SK-N-SH (cell line): ENCODE data around the gene GRAMD2B. TPM values are rescaled to one million over a fixed set of nuclear protein-coding genes. Genes with fewer than 3 reads are reported as not detected.

Source experiments
- CTCF ChIA-PET: fragments of 300-600, 350-600 bp; formaldehyde crosslinking; extraction: SDS; loops from one replicate; lab custom pipeline; 2021; lab: Yijun Ruan, JAX
- POLR2A ChIA-PET: fragments of 350-600 bp; sonication (Branson Sonifier 250); formaldehyde crosslinking; extraction: SDS; loops from one replicate; lab custom pipeline; 2020; ENCODE audit warnings: antibody characterized with exemption, inconsistent platforms; lab: Yijun Ruan, JAX
- DNase-seq: peaks from one replicate; pipeline ENCODE4 v3.0.0; 2012
- H2AFZ ChIP-seq: fragments of 200-600 bp; sonication (generic); 2 replicates; pipeline ENCODE4 v1.8.1; 2016; ENCODE audit warnings: antibody characterized with exemption, mild to moderate bottlenecking, low read depth
- H3F3A ChIP-seq: fragments of 200-600 bp; sonication (generic); replicated peaks from 2 replicates; pipeline ENCODE3; 2016; ENCODE audit warnings: antibody characterized with exemption, mild to moderate bottlenecking; ENCODE audit not compliant: insufficient read depth
- H3K27ac ChIP-seq, 2 experiments: fragments of 200-500 bp in 1 of 2; fragments of 200-600 bp in 1 of 2; sonication (Bioruptor generic) in 1 of 2; sonication (generic), shearing (Covaris generic) in 1 of 2; 2 replicates each; pipeline versions ENCODE4 v1.5.1 to v1.6.1; 2014 to 2016; ENCODE audit warnings: low read depth in 2 of 2, inconsistent platforms in 1 of 2, low read length in 1 of 2, mild to moderate bottlenecking in 1 of 2, mixed read lengths in 1 of 2
- H3K27me3 ChIP-seq: fragments of 200-600 bp; sonication (generic), shearing (Covaris generic); 2 replicates; pipeline ENCODE4 v1.6.1; 2016; ENCODE audit warnings: mixed run types; ENCODE audit not compliant: insufficient read depth
- H3K36me3 ChIP-seq, 2 experiments: fragments of 200-500 bp in 1 of 2; fragments of 200-600 bp in 1 of 2; sonication (Bioruptor generic) in 1 of 2; sonication (generic) in 1 of 2; replicated peaks in 1 of 2; 2 replicates each; pipeline versions ENCODE3 to v1.5.1; 2014 to 2016; ENCODE audit warnings: low read length in 1 of 2, mild to moderate bottlenecking in 1 of 2; ENCODE audit not compliant: insufficient read depth in 2 of 2, control insufficient read depth in 1 of 2
- H3K4me1 ChIP-seq, 2 experiments: fragments of 200-500 bp in 1 of 2; fragments of 200-600 bp in 1 of 2; sonication (Bioruptor generic) in 1 of 2; sonication (generic), shearing (Covaris generic) in 1 of 2; 2 replicates each; pipeline versions ENCODE4 v1.5.1 to v1.6.1; 2014 to 2016; ENCODE audit warnings: low read depth in 1 of 2, low read length in 1 of 2, mixed run types in 1 of 2; ENCODE audit not compliant: insufficient read depth in 2 of 2, control insufficient read depth in 1 of 2
- H3K4me2 ChIP-seq: fragments of 200-600 bp; sonication (generic), shearing (Covaris generic); 2 replicates; pipeline ENCODE4 v1.6.1; 2017; ENCODE audit warnings: mixed run types
- H3K4me3 ChIP-seq, 2 experiments: fragments of 200-500 bp in 1 of 2; fragments of 200-600 bp in 1 of 2; sonication (Bioruptor generic) in 1 of 2; sonication (generic), shearing (Covaris generic) in 1 of 2; 2 replicates each; pipeline versions ENCODE4 v1.5.1 to v1.8.1; 2014 to 2016; ENCODE audit warnings: low read depth in 2 of 2, inconsistent platforms in 1 of 2, low read length in 1 of 2, mild to moderate bottlenecking in 1 of 2, mixed read lengths in 1 of 2, moderate library complexity in 1 of 2
- H3K79me2 ChIP-seq: fragments of 200-600 bp; sonication (generic); 2 replicates; pipeline ENCODE4 v1.8.1; 2017; ENCODE audit warnings: mild to moderate bottlenecking; ENCODE audit not compliant: insufficient read depth
- H3K9ac ChIP-seq: fragments of 200-600 bp; sonication (generic); 2 replicates; pipeline ENCODE4 v1.6.1; 2017; ENCODE audit warnings: mixed run types
- H3K9me2 ChIP-seq: fragments of 200-600 bp; sonication (generic); 2 replicates; pipeline ENCODE4 v1.6.1; 2017; ENCODE audit warnings: mixed run types
- H3K9me3 ChIP-seq: fragments of 200-600 bp; sonication (generic); 2 replicates; pipeline ENCODE4 v1.6.1; 2017; ENCODE audit warnings: mixed run types, mild to moderate bottlenecking, moderate library complexity
- H4K20me1 ChIP-seq: fragments of 200-600 bp; sonication (generic); 2 replicates; pipeline ENCODE4 v1.6.1; 2017; ENCODE audit warnings: mild to moderate bottlenecking, mixed run types; ENCODE audit not compliant: insufficient read depth
- CHD2 ChIP-seq: fragments of 150-350 bp; IDR thresholded peaks from 2 replicates; pipeline ENCODE4 v1.6.1; 2018; ENCODE audit warnings: low read length; ENCODE audit not compliant: partially characterized antibody
- ELF1 ChIP-seq: IDR thresholded peaks from 2 replicates; pipeline ENCODE4 v1.4.0; 2012
- EZH2phosphoT487 ChIP-seq: fragments of 200-600 bp; sonication (generic); IDR thresholded peaks from 2 replicates; pipeline ENCODE4 v1.6.1; 2017; ENCODE audit warnings: low read depth, mixed run types, mild to moderate bottlenecking, antibody characterized with exemption, moderate library complexity, borderline replicate concordance
- FOSL2 ChIP-seq: IDR thresholded peaks from 2 replicates; pipeline ENCODE4 v1.4.0; 2012; ENCODE audit warnings: low read depth, mild to moderate bottlenecking, moderate library complexity, borderline replicate concordance
- FOXJ3 ChIP-seq: sonication (generic); formaldehyde crosslinking; IDR thresholded peaks from 2 replicates; pipeline ENCODE4 v1.5.1; 2020; ENCODE audit warnings: mild to moderate bottlenecking, missing genetic modification reagents
- FOXM1 ChIP-seq: IDR thresholded peaks from 2 replicates; pipeline ENCODE4 v1.4.0; 2012; ENCODE audit warnings: low read depth, mild to moderate bottlenecking
- GABPA ChIP-seq: IDR thresholded peaks from 2 replicates; pipeline ENCODE4 v1.4.0; 2012; ENCODE audit warnings: low read depth, mild to moderate bottlenecking
- GATA2 ChIP-seq: sonication (generic); formaldehyde crosslinking; IDR thresholded peaks from 2 replicates; pipeline ENCODE4 v1.5.0; 2020; ENCODE audit warnings: mild to moderate bottlenecking, missing genetic modification reagents
- IRF3 ChIP-seq: fragments of 150-350 bp; IDR thresholded peaks from 2 replicates; pipeline ENCODE4 v1.6.1; 2016; ENCODE audit warnings: mild to moderate bottlenecking, low read depth, low read length
- MEF2A ChIP-seq: IDR thresholded peaks from 2 replicates; pipeline ENCODE4 v1.4.0; 2012; ENCODE audit warnings: low read depth, borderline replicate concordance
- MXI1 ChIP-seq: IDR thresholded peaks from 2 replicates; pipeline ENCODE4 v1.6.1; 2012; ENCODE audit warnings: mild to moderate bottlenecking, low read depth, low read length, improper control_type of control experiment
- PBX3 ChIP-seq: IDR thresholded peaks from 2 replicates; pipeline ENCODE4; 2012
- POLR2AphosphoS5 ChIP-seq: IDR thresholded peaks from 2 replicates; pipeline ENCODE4 v1.6.1; 2012; ENCODE audit warnings: low read depth, low read length
- RAD21 ChIP-seq: IDR thresholded peaks from 2 replicates; pipeline ENCODE4 v1.6.1; 2012; ENCODE audit warnings: mild to moderate bottlenecking, low read length
- RCOR1 ChIP-seq: fragments of 150-350 bp; IDR thresholded peaks from 2 replicates; pipeline ENCODE4 v1.6.1; 2017; ENCODE audit warnings: antibody characterized with exemption, low read length
- SIN3A ChIP-seq: IDR thresholded peaks from 2 replicates; pipeline ENCODE4 v1.6.1; 2012; ENCODE audit warnings: low read depth, mild to moderate bottlenecking, low read length, moderate library complexity, borderline replicate concordance
- SMC3 ChIP-seq: IDR thresholded peaks from 2 replicates; pipeline ENCODE4 v1.6.1; 2012; ENCODE audit warnings: low read depth, low read length, improper control_type of control experiment
- TAF1 ChIP-seq: IDR thresholded peaks from 2 replicates; pipeline ENCODE4 v1.6.1; 2012; ENCODE audit warnings: low read depth, mild to moderate bottlenecking, low read length, moderate library complexity, borderline replicate concordance
- TCF12 ChIP-seq: IDR thresholded peaks from 2 replicates; pipeline ENCODE4 v1.4.0; 2012
- TEAD4 ChIP-seq: IDR thresholded peaks from 2 replicates; pipeline ENCODE4 v1.4.0; 2012; ENCODE audit warnings: mild to moderate bottlenecking, borderline replicate concordance; ENCODE audit not compliant: insufficient read depth
- USF1 ChIP-seq: IDR thresholded peaks from 2 replicates; pipeline ENCODE4 v1.4.0; 2012; ENCODE audit warnings: low read depth, borderline replicate concordance
- YY1 ChIP-seq: IDR thresholded peaks from 2 replicates; pipeline ENCODE4 v1.4.0; 2012; ENCODE audit warnings: low read depth, mild to moderate bottlenecking
- ZBTB33 ChIP-seq: IDR thresholded peaks from 2 replicates; pipeline ENCODE4 v1.4.0; 2012; ENCODE audit warnings: low read depth, borderline replicate concordance
- WGBS: methylation state at CpG from one replicate; pipeline ENCODE4 v1.1.6; 2017; ENCODE audit warnings: low lambda C conversion rate; 5-methylcytosine and 5-hydroxymethylcytosine counted together
- polyA plus RNA-seq, 3 experiments: library from polyadenylated mRNA; depleted of rRNA; stranded (reverse); fragments of >200 nt; gene quantifications; 2 replicates each; pipeline ENCODE4 v1.2.3, GENCODE V29; 2012

The GRAMD2B gene
- polyA plus RNA-seq, 1 of the 3 experiments (the other 2 are of a cell fraction), result 16.0 TPM

- no peak for DNase-seq
- WGBS, result 76% methylated on average over 2 of the region's 2 CpGs
- Histone ChIP-seq H3K4me2 (no peak overlapping the region), H3K4me3 (no peak overlapping the region), H3K79me2 (peaks cover 6% of the 10 kb centered on the region; the same call in 1 of the 2 replicates), H3K27ac (no peak overlapping the region), H2AFZ (no peak overlapping the region), H3K36me3 (peaks cover 9 to 27% of the 10 kb centered on the region in 2 experiments), H4K20me1 (no peaks in the 10 kb centered on the region), H3K4me1 (peaks cover 0 to 15% of the 10 kb centered on the region in 2 experiments; a peak in 1 of 4 replicates), H3K9me3 (no peaks in the 10 kb centered on the region), H3F3A (no peaks in the 10 kb centered on the region), H3K9ac (no peak overlapping the region), H3K27me3 (no peaks in the 10 kb centered on the region), H3K9me2 (no peaks in the 10 kb centered on the region)
- CTCF ChIA-PET, result no interaction called here
- POLR2A ChIA-PET, result no interaction called here
- TF ChIP-seq GABPA (no peak), SMC3 (no peak), SIN3A (no peak), TEAD4 (no peak), MXI1 (no peak), RCOR1 (no peak), MEF2A (no peak), YY1 (no peak), USF1 (no peak), PBX3 (no peak), TCF12 (no peak), ZBTB33 (no peak), RAD21 (no peak)
Observed at GRCh38 chr5:126481243-126481642, 58.0 kb downstream of the GRAMD2B start.

GRCh38 chr5:126482591-126482990 lies 59.4 kb downstream of the GRAMD2B start:
- no peaks in the 10 kb centered on the region for H4K20me1 ChIP-seq
- POLR2A ChIA-PET, result no interaction called here
- CTCF ChIA-PET, result interaction anchor here (0.8 to 1.1 kb wide), 2 partner anchors 8 to 17 kb away, joined by 3 to 4 read pairs; no protein-coding TSS in a partner anchor
- no peak overlapping the region for H3K9ac ChIP-seq
- peaks cover 6% of the 10 kb centered on the region; the same call in 1 of the 2 replicates for H3K79me2 ChIP-seq
- no peak overlapping the region for H3K27ac ChIP-seq
- peaks cover 21 to 33% of the 10 kb centered on the region in 2 experiments for H3K36me3 ChIP-seq
- H3K4me2 ChIP-seq, result no peak overlapping the region
- no peaks in the 10 kb centered on the region for H3K9me2 ChIP-seq
- no peaks in the 10 kb centered on the region for H3K9me3 ChIP-seq
- no peaks in the 10 kb centered on the region for H3K27me3 ChIP-seq
- peaks cover 0 to 8% of the 10 kb centered on the region in 2 experiments; a peak in 1 of 4 replicates for H3K4me1 ChIP-seq
- no peak overlapping the region for H3K4me3 ChIP-seq
- 72% methylated on average over 1 of the region's 1 CpG for WGBS
- no peaks in the 10 kb centered on the region for H3F3A ChIP-seq
- no peak overlapping the region for H2AFZ ChIP-seq
- DNase-seq, result no peak
- no peak for TF ChIP-seq POLR2AphosphoS5
- TF ChIP-seq FOXM1, result no peak
- no peak for TF ChIP-seq FOXJ3
- TF ChIP-seq ELF1, result no peak
- no peak for TF ChIP-seq RAD21
- TF ChIP-seq GATA2 (CRISPR knock-in tag), result no peak
- no peak for TF ChIP-seq FOSL2
- no peak for TF ChIP-seq MXI1
- no peak for TF ChIP-seq TEAD4
- no peak for TF ChIP-seq EZH2phosphoT487
- no peak for TF ChIP-seq TAF1
- TF ChIP-seq IRF3, result no peak
- no peak for TF ChIP-seq CHD2
